Activated CD8-positive, alpha-beta memory T cell treated with anti-CD3 and anti-CD28 coated beads for 48 hours (primary cell): ENCODE measurements around the gene ADA.

Source experiments
- DNase-seq, 3 experiments: peaks; one replicate each; pipeline ENCODE4 v3.0.0-alpha.2; 2020; ENCODE audit warnings: low read depth in 2 of 3, low spot score in 2 of 3

Gene ADA

GRCh38 chr20:44625361-44625760 is 26.1 kb downstream of the ADA start:
- DNase-seq = no peak

GRCh38 chr20:44624743-44625271 is 26.7 kb downstream of the ADA start:
- no peak for DNase-seq

GRCh38 chr20:44624152-44624551 is 27.3 kb downstream of the ADA start:
- DNase-seq = no peak

- DNase-seq = no peak
These were observed 28.8 kb downstream of the ADA start for GRCh38 chr20:44622501-44623270.

- no peak for DNase-seq
These were observed 29.6 kb downstream of the ADA start for GRCh38 chr20:44621939-44622338.

- no peak for DNase-seq
These were observed 30.2 kb downstream of the ADA start for GRCh38 chr20:44621325-44621724.

- DNase-seq = no peak
These were observed 31.5 kb downstream of the ADA start for GRCh38 chr20:44620030-44620429.

- DNase-seq = no peak
These were observed 32.2 kb downstream of the ADA start for GRCh38 chr20:44619294-44619693.

GRCh38 chr20:44618318-44618731 is 33.2 kb downstream of the ADA start:
- DNase-seq = no peak

GRCh38 chr20:44616604-44616964 is 34.9 kb downstream of the ADA start:
- DNase-seq = no peak

- no peak for DNase-seq
These were observed 35.5 kb downstream of the ADA start for GRCh38 chr20:44615876-44616603.

- no peak for DNase-seq
These were observed 36.2 kb downstream of the ADA start for GRCh38 chr20:44615169-44615791.

- DNase-seq = no peak
These were observed 37.0 kb downstream of the ADA start for GRCh38 chr20:44614525-44614924.

GRCh38 chr20:44613575-44613974 is 37.9 kb downstream of the ADA start:
- no peak for DNase-seq

- DNase-seq = no peak
These were observed 41.1 kb downstream of the ADA start for GRCh38 chr20:44610313-44610962.

- peak; percentile 54 to 88 (median 78) for DNase-seq
These were observed 41.8 kb downstream of the ADA start for GRCh38 chr20:44609516-44610312.

- no peak for DNase-seq
These were observed 42.4 kb downstream of the ADA start for GRCh38 chr20:44609006-44609515.

- no peak for DNase-seq
These were observed 44.6 kb downstream of the ADA start for GRCh38 chr20:44606725-44607441.

GRCh38 chr20:44603327-44603726 is 48.2 kb downstream of the ADA start:
- DNase-seq = no peak

- DNase-seq = no peak
These were observed 49.7 kb downstream of the ADA start for GRCh38 chr20:44601801-44602204.
